NCI-H2029 treated with DMSO at 0.1 percent for 48 hours (cell line): ENCODE data around the gene DCP1A.
"Not testable (repeated sequence)": the region's sequence is repeated elsewhere in the genome, so short reads cannot be mapped to it uniquely, and the experiment has no call there.

Experiments used
- DNase-seq: peaks from one replicate; lab custom pipeline; 2025; lab: John Stamatoyannopoulos, UW

DCP1A gene

DNA sequence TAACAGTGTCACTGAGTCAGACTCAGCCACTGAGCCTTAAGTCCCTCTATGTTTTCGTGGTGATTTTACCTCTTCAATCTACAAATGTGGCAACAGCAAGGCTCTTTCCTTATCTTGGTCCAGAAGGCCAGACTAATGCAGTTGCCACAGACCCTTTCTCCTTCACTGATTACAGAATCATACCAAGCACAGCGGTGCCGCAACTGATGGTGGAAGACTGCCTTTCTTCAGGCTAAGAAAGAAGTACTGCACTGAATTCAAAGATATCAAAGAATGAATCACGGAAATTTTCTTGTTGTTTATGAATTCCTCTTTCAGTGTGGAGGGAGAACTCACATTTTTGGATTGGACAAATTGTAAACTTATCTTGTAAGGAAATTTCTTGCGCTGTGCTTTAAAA is 18.6 kb downstream of the DCP1A start:
- DNase-seq, result no peak

DNA sequence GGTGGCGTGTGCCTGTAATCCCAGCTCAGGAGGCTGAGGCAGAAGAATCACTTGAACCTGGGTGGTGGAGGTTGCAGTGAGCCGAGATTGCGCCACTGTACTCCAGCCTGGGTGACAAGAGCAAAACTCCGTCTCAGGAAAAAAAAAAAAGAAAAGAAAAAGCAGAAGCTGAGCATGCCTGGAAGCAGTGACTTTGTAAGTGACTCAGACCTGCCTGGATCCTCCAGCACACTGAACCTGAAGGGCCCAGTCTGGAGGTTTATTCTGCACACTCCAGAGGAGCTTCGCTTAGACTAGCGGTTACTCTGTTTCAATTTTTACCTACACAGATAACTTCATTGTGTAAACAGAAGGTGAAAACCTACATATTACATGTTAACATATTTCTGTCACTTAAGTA is 19.4 kb downstream of the DCP1A start:
- not testable (repeated sequence) for DNase-seq

DNA sequence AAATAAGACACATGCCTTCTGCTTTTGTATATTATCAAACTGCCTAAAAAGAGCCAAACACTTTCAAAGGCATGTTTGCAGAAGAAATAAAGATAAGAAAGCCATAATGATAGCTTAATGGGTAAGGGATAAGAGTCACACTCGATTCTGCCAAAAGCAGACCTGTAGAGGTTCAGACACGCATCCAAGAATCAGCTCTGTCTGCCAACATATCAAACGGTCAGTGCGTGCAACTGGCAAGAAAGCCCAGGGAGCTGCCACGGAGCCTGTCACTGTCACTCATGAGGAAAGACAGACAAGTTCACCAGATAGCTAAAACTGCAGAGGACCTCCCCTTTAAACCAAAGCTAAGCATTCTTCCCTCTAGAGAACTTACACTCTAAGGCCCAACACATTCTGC is 23.2 kb downstream of the DCP1A start:
- DNase-seq, result no peak

DNA sequence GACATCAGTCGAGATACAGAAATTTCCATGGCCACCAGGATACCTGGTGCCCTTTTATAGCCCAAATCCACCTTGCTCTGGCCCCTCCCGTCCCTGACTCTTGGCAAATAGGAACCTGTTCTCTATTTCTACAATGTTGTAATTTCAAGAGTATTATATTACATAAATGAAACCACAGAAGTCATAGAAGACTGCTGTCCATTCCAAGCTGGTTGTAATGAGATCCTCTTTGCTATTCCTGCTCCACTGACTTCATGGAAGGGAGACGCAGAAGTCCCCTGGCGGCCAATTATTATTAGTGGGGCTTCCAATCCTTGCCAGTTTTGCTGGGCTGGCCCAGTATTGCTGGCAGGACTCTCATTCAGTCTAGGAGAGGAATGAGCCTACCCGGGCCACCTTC is 26.6 kb downstream of the DCP1A start:
- peak; percentile 4 for DNase-seq

DNA sequence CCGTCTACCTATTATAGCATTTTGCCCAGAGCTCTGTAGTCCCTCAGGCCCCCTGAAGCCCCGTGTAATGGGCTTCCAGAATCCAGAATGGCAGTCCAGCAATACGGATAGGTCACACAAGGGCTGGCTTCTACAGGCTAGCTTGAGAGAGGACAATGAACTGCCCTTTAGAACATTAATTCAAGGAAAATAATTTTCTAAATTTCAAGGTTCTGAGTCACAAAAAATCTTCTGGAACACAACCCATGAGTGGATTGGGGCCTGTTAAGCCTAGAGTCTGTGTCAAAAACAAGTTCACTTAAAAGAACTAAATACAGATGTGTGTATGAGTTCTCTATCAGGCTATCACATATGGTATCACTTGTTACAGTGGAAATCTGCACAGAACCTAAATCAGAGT is 28.8 kb downstream of the DCP1A start:
- no peak for DNase-seq

DNA sequence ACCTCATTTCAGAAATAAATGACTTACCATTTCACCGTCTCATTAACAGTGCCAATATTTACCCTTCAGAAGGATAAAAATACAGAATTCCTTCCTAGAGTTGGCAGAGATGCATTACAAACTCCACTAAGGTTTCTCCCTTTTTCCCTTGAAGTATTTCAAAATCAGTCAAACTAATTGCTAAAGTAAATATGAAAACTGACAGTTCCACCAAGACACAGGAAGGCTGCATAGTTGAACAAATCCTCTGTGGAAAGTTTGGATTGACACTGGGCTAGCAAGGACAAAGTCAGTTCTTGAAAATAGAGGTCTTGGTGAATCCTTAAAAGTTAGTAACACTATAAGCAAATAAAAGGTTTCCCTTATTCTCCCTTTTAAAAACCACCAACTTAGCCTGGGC is 34.5 kb downstream of the DCP1A start:
- DNase-seq, result no peak

DNA sequence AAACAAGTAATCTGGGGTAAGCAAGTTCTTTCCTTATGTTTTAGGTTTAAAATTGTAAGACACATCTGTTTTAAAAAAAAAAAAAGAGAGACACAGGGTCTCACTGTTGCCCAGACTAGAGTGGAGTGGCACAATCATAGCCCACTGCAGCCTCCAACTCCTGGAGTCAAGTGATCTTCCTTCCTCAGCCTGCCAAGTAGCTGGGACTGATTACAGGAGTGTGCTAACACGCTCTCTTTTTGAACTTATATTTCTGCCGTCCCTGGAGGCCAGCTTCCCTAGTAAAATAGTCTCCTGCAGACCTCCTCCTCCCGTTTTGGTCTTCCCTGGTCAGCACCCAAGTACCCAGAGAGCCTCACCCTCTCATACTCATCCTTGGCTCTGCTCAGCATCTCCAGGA is 35.5 kb downstream of the DCP1A start:
- no peak for DNase-seq

DNA sequence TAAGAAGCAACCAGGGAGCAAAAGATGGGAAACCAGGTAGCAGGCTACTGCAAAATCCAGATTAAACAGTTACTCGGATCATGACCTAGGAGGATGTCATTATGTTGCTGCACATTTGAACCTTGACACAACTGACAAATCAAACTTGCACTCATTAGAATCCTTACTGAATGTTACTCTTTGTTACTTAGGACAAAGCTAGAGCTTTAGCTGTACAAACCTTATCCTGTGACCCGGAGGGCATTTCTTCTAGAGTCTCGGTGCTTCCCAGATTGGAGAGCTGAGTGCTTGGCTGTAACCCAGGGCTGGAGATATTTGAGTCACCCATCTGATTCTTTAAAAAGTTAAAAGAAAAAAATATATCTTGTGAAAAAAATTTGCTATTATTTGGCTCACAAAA is 43.4 kb downstream of the DCP1A start:
- DNase-seq, result no peak

DNA sequence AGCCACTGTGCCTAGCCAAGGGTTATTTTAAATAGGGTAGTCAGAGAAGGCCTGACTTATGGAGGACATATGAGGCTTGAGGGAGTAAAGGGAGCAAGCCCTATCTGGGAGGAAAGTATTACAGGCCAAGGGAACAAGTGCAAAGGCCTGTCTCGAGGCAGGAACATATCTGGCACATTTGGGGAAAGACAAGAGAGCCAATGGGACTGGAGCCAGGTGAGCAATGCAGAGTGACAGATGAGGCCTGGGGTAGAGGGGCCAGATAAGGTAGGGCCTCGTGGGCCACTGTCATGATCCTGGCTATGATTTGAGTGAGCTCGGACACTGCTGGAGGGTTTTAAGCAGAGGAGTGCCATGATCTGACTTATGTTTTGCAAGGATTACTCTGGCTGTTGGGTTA is 43.8 kb downstream of the DCP1A start:
- DNase-seq, result no peak

DNA sequence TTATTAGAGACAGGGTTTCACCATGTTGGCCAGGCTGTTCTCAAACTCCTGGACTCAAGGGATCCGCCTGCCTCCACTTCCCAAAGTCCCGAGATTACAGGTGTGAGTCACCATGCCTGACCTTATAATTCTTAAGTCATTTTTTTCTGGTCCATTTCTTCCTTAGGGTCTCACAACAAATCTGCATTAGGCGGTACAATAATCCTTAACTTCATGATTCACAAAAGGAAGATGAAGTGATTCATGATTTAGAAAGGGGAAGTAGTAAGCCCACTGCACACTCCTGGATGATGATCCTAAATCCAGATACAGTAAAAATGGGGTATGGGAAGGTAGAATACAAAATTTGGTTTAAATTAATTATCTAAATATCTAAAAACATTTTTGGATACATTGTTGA is 46.5 kb downstream of the DCP1A start:
- DNase-seq, result no peak

DNA sequence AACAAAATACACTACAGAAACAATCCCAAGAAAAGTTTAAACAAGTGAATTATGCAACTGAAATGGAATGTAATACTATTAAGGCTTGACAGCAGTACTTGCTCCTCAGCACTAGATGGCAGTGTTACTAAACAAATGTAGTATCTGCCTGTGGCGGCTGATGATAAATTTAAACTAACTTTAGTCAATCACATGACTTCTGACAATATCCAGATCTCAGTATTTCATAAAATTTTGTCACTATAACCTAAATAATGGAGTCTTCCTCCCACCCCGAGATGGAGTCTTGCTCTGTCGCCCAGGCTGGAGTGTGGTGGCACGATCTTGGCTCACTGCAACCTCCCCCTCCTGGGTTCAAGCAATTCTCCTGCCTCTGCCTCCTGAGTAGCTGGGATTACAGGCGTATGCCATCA is 47.7 kb downstream of the DCP1A start:
- peak; percentile 4 for DNase-seq

DNA sequence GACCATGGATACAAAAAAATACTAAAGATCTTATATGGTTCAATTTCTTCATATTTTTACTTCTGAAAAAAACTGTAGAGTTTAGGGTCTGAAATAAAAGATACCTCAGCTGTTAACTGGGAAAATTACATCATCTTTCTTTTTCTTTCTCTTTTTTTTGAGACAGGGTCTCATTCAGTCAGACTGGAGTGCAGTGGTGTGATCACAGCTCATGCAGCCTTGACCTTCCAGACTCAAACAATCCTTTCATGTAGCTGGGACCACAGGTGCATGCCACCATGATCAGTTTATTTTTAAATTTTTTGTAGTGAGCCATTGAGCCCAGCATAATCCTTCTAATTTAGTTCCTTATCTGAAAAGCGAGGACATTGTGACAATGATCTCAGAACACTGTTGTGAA is 51.9 kb downstream of the DCP1A start:
- DNase-seq, result no peak

DNA sequence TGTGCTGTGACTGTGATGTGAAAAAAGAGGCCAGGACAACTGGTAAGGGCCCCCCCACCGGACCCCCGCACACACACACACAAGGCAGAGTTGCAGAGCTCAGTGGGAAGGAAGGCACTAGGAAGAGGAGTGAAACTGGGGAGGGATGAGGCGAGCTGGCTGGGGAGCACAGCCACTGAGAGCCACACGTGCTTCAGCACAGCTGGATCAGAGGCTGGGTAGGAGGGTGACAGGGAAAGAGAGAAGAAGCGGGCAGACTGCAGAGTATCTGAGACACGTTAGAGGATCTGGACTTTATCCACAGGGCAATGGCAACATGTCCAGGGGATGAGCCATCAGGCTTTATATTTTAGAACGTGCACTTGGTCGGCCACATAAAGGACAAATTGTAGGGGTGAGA is 53.5 kb downstream of the DCP1A start:
- DNase-seq, result no peak

DNA sequence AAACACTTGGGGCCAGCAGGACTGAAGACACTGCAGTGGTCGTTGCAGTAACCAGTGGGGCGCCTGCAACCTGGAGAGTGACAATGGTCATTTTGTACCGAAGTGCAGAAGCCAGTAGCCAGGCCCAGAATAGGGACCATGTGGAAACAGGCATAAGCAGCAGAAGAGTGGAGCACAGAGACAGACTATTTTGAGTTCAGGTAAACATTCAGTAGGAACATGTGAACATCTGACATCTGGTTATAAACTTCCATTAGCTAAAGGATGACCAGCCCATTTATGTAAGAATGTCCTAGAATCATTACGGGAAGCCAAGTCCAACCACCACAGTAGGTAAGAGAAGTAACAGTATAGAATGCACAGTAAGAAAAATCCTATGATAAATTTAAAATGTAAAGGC is 59.1 kb downstream of the DCP1A start:
- no peak for DNase-seq

DNA sequence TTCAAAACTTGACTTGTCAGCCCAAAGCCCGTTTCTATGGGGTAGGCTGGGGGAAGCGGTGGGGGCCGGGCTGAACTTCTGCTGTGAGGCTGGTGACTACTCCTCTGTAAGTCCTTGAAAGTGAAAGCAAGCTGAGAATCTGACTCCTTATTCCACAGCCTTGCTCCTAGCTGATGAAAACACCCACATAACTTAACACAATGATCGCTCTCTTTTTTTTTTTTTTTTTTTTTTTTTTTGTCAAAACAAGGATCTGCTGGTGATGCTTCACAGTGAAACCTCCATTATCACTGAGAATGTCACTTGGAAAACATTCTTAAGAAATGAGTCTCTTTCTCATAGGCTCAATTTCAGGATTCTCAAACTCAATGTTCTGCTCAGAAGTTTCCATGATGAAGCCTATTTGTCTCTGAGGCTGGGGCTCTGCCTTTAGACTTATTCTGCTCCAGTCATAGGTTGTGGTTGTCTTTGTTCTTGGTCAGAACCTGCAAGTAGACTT is 60.2 kb downstream of the DCP1A start:
- DNase-seq, result no peak

DNA sequence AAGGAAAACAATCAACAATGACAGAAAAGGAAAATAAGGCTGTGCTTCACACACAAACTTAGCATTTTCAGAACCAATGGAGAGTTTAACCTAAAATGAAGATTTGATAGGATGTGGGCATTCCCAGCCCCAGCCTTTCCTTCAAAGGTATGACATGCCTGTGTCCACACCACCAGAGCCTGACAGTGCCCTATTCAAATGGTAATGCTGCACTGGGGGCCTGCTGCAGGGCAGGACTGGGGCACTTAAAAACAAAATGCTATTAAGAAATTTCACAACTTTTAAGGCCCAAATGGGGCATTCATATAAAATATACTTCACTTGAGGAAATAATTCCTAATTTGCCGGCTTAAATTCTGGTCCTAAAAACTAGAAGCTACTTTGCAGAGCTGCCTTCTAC is 60.6 kb downstream of the DCP1A start:
- no peak for DNase-seq

DNA sequence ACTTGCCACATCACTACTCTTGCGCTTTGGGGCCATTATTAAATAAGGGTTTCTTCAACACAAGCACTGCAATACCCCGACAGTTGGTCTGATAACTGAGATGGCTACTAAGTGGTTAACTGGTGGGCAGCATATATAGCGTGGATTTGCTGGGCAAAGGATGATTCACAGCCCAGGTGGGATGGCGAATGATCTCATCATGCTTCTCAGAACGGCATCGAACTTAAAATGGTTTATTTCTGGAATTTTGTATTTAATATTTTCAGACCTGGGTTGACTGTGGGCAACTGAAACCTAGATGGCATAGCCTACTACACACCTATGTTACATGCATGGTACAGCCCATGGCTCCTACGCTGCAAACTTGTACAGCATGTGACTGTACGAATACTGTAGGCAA is 64.8 kb downstream of the DCP1A start:
- no peak for DNase-seq

DNA sequence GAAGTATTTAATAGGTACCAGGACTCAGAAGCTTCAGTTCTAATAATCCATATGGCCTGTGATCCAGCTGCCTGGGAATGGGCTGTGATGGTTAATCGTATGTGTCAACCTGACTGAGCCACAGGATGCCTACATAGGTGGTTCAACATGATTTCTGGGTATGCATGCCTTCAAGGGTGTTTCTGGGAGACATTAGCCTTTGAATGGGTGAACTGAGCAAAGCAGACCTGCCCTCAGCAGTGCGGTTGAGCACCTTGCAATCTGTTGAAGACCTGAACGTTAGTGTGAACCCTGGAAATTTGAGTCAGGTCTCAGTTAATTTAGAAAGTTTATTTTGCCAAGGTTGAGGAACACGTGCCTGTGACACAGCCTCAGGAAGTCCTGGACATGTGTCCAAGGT is 68.7 kb downstream of the DCP1A start:
- no peak for DNase-seq

DNA sequence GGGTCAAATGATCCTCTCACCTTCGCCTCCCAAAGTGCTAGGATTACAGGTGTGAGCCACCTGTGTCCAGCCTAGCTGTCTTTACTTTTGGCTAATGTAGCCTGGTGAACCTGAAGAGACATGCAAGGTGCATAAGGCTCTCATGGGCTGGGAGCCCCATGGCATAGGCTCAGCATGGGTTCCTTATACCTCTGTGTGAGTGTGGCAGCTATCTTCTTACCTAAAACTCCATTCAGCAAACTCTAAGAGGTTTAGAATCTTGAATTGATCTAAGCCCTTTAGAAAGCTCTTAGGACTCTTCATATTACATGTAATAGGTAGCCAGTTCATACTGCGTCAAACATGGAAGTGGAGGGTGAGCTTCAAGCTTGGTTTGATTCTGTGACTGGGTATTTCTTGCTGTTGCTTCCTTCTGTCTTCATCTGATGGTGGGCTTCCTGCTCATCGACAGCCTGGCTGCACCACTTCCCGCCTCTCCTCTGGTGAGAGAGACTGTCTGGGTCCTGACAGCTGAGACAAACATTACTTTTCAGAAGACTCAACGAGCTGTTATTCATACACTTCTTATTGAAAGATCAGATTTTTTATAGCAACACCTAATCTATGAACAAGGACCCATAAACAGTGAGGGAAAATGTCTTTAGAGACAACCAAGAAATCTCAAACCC is 72.3 kb downstream of the DCP1A start:
- DNase-seq, result no peak

DNA sequence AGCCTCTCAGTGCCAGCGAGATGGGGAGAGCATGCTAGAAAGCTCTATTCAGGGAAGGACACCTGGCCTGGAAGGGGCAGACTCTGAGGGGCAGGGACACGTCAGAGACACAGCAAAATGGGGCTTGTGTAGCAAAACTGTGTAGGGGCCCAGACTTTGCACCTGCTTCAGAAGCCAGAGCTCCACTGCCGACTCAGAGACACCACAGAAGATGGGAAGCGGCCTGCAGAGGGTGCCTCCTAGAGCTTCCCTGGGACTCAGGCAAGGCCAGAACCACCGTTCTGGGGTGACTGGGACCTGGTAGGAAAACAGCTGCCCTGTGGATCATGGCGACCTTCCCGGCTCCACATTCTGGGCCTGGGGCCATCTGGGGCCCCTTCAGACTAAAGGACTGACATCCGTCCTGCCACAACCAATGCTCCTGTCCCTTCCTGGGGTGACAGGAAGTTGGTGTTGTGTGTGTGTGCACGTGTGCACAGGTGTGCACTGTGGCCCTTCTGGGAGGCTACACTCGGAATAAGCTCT is 74.1 kb downstream of the DCP1A start:
- no peak for DNase-seq

DNA sequence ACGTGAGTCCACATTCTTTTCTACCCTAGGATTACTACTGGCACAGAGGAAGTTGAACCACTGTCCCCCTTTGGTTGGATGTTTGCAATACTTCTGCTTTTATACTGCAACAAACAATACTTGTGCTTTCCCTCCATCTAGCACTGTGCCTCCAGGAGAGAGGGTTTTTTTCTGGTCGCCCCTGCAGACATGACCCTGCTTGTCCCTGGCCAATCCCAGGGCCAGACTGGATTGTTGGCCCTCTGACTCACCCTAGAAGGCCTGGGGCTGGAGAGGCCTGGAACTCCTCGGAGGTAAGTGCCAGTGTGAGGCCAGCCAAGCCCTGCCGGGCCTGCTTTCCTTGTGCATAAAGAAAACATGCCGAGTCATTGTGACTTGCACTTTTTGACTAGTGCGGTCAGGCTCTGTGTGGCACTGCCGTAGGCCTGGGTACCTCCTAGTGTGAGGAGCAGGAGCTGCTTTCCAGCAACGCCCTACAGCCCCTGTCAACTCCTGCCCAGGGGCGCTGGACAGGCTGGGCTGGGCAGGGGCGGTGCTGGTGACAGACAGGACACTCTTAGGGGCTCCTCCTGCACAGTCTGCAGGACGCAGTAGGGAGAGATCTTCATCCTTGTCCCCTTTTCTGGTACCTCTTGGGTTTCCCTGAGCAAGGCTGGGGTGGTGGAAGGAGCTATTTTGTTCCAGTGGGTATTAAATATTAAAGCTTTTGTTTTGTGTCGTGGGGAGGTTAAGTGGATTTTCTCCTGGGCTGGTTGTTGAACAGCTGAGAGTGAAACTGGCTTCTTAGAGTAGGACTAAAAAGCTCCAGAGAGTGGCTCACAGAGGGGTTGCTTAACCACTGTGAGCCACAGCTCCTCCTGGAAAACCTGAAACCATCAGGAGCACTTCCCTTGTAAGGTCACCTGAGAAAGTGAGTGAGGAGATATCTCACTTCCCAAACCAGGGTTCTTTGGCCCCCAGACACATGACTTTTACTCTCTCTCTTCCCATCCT is 77.2 kb downstream of the DCP1A start:
- peak; percentile 5 for DNase-seq

DNA sequence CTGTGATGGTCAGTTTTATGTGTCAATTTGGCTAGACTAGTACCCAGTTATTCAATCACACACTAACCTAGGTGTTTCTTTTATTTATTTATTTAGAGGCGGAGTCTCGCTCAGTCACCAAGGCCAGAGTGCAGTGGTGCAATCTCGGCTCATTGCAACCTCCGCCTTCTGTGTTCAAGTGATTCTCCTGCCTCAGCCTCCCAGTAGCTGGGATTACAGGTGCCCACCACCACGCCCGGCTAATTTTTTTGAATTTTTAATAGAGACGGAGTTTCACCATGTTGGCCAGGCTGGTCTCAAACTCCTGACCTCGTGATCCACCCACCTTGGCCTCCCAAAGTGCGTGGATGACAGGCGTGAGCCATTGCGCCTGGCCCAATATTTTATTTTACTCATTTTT is 78.2 kb downstream of the DCP1A start:
- DNase-seq, result not testable (repeated sequence)

DNA sequence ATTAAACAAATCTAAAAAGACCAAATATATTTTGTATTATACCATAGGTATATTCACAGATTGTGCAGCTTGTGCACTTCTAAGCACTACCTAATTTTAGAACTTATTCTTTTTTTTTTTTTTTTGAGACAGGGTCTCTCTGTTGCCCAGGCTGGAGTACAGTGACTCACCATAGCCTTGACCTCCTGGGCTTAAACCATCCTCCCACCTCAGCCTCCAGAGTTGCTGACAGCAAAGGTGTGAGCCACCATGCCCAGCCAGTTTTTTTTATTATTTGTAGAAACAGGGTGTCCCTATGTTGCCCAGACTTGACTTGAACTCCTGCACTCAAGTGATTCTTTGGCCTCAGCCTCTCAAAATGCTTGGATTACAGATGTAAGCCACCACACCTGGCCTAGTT is 79.6 kb downstream of the DCP1A start:
- DNase-seq, result no peak
